ENCODE data around the gene RBM47. TPM values are rescaled to one million over a fixed set of nuclear protein-coding genes. Genes with fewer than 3 reads are reported as not detected.

RBM47 gene
- total and polyA plus RNA-seq, 10 of the 15 experiments (the other 5 are each of a cell fraction or from before 2014, with no cell fraction given): 7.9 to 45.0 (median 28.7) TPM

- ChIA-PET CTCF (interaction anchor here (1.0 to 1.3 kb wide), 3 partner anchors 11 to 16 kb away, joined by 3 to 7 read pairs (median 4); no protein-coding TSS in a partner anchor), RAD21 (ENCODE audit: unreplicated experiment) (interaction anchor here (1.2 kb wide), 1 partner anchor 13 kb away, joined by 7 read pairs; no protein-coding TSS in a partner anchor), POLR2A (interaction anchor here (0.9 to 1.3 kb wide), 3 partner anchors 13 to 37 kb away, joined by 3 to 4 read pairs (median 3); no protein-coding TSS in a partner anchor), SMC1A (ENCODE audit: uncharacterized antibody, unreplicated experiment) (interaction anchor here (1.0 to 1.9 kb wide), 7 partner anchors 11 to 110 kb away, joined by 3 to 6 read pairs (median 3); no protein-coding TSS in a partner anchor)
- no peak for TF ChIP-seq ZBTB11 (CRISPR knock-in tag; IDR thresholded peaks at IDR 0.05)
- 0 out of 2 replicates have a peak, but pooled peaks have one; percentile 7 for TF ChIP-seq SPI1 (IDR thresholded peaks at IDR 0.05; ENCODE audit: borderline replicate concordance, insufficient read depth, low read depth, low read length)
- Histone ChIP-seq H3K36me3 (ENCODE audit: control insufficient read depth in 2 of 2, insufficient read depth in 2 of 2, low read length in 1 of 2) (peaks cover 0 to 5% of the 10 kb centered on the region in 2 experiments; a peak in 3 of 4 replicates), H3K79me2 (ENCODE audit: control insufficient read depth, insufficient read depth, low read length) (peaks cover 33% of the 10 kb centered on the region), H3K4me2 (ENCODE audit: control insufficient read depth, insufficient read depth) (no peak overlapping the region), H3K27me3 (replicated peaks in 1 of 2; ENCODE audit: control insufficient read depth in 2 of 2, insufficient read depth in 2 of 2, low read length in 1 of 2) (no peaks in the 10 kb centered on the region), H3K9ac (ENCODE audit: control insufficient read depth, insufficient read depth, low read length) (no peak overlapping the region), H3K4me3 (no peak overlapping the region), H4K20me1 (ENCODE audit: control insufficient read depth, insufficient read depth) (no peaks in the 10 kb centered on the region), H2AFZ (ENCODE audit: control insufficient read depth, low read depth, low read length) (no peak overlapping the region), H3K4me1 (ENCODE audit: control insufficient read depth, insufficient read depth, low read length) (peaks cover 21% of the 10 kb centered on the region), H3K27ac (ENCODE audit: control insufficient read depth, insufficient read depth) (peak overlapping the region; percentile 57; the same call in 1 of the 2 replicates), H3K9me3 (replicated peaks; ENCODE audit: control insufficient read depth, insufficient read depth, low read length) (no peaks in the 10 kb centered on the region)
- ATAC-seq (no peak), DNase-seq (ENCODE audit: low read depth, low spot score) (no peak), FAIRE-seq (no peak)
- no TSS peak for BruUV-seq (replicated peaks)
- intact Hi-C loops (cut with micrococcal nuclease; ENCODE audit: unreplicated experiment): no loop called here
- in situ Hi-C loops (cut with MboI): no loop called here
- WGBS (ENCODE audit: insufficient coverage, insufficient replicate concordance, low lambda C conversion rate, missing lambda C conversion rate): 72% methylated on average over 4 of the region's 4 CpGs
Measured at GRCh38 chr4:40502220-40502619, 127.4 kb downstream of the RBM47 start.

Data from GM12878 (cell line).